D341Med (cell line): ENCODE measurements around the gene SHH.

Experiments
- DNase-seq: peaks from one replicate; pipeline ENCODE4 v3.0.0; 2012; ENCODE audit warnings: low spot score

The SHH gene

DNA sequence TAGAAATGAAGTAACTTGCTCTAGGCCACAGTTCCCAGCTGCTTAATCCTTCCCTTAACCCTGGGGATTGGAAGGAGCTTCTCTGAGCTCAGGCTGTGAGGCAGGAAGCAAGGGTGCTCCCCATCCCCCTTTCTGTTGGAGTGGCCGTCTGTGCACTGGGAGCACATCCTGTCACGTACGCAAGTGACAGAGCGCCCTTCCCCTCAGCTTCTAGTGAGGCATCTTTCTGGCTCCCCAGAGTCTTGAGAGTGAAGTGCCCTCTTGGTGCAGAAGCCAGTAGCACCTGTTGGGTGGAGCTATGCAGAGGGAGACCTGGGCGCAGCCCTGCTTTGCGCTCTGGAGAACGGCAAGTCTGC lies 47.8 kb downstream of the SHH start:
- DNase-seq, result no peak

DNA sequence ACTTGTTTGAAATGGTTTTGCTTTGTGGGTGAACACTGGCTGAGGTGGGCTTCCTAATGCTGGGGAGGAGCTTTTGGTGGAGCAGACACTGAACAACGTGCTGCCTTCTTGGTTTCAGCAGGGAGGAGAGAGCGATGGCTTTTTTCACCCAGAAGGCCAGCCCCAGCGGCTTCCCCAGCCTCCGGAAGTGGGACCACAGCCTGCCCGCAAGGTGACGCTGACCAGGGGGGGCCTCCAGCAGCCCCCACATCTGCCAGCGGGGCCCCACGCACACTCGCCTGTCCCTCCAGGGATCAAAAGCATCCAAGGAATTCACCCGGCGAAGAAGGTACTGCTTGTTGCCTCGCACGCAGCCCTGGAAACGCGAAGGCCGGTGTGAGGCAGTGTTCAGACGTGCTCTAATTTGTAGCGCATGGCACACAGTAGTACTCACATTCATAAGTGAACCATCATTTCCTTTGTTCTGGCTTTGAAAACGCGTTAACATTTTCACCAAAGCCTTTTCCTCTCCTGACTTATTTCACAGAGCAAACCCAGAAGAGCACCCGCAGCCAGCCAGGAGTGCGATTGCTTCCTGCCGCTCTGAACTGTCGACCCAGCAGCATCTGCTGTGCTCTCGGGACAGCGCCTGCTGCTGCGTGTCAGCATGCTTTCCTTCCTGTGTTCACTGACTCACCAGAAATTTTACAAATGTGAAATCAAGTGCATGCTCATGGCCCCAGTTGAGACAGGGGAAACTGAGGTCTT lies 48.4 kb downstream of the SHH start:
- no peak for DNase-seq

DNA sequence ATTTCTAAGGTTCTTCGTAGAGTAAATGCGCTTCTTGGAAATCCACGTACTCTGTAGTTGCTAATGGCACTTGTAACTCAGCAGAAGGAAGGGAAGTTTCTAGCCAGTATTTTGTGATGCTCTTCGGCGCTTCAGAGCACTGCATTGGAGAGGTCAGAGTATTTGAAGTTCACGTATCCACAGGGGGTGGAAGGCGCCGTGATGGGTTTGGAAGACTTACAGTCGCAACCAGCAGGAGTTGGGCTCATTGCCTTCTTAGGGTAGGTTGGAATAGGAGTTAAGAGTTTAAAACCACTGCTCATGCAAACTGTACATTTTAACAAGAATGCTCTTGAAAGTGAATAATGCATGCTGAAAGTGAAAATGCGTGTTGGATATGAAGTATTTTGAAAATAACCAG lies 49.1 kb downstream of the SHH start:
- DNase-seq, result no peak

DNA sequence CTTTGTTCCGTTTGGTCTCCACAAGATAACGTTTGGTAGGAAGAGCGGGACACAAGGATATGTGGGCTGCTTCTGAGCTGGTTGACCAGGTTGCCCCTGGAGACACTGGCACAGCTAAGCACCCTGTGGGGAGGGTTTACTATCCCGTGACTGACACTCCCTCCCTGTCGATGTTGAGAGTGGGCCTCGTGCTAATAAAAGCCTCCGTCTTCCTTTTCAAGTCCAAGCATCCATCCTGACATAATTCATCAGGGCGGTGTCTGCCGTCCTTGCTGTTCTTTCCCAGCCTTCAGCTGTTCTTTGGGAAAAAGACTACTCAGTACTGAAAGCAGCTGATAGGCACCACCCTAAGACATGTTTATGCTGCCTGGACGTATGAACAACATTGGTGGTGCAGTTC lies 49.6 kb downstream of the SHH start:
- no peak for DNase-seq

DNA sequence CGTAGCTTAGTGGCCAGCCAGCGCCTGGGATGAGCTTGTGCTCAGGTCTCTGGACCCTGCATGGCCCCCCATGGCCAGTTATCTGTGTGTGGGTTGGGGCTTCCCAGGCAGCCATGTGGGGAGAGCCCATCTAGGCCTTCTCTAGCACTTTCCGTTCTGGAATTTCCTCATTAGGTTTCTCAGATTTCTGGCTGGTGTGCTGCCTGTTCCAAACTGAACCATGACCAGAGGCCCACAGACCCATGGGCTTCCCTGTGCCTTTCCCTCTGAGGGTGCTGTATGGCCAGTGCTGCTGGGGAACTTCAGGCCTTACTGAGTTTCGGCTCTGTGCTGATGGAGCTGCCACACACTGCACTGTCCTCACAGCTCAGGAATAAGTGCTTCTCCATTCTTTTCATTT lies 50.2 kb downstream of the SHH start:
- no peak for DNase-seq

DNA sequence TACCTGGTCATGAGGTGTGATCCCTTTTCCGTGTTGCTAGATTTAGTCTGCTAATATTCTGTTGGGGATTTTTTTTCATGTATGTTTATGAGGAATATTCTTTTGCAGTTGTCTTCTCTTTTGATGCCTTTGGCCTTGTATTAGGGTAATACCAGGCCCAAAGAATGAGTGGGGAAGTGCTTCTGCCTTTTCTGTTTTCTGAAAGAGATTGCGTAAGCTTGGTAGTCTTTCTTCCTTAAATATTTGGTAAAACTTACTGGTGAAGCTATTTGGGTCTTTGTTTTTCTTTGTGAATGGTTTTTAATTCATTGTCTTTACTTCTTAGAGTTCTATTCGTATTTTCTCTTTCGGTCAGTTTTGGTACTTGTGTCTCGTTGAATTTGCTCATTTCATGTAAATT lies 51.1 kb downstream of the SHH start:
- DNase-seq, result no peak

DNA sequence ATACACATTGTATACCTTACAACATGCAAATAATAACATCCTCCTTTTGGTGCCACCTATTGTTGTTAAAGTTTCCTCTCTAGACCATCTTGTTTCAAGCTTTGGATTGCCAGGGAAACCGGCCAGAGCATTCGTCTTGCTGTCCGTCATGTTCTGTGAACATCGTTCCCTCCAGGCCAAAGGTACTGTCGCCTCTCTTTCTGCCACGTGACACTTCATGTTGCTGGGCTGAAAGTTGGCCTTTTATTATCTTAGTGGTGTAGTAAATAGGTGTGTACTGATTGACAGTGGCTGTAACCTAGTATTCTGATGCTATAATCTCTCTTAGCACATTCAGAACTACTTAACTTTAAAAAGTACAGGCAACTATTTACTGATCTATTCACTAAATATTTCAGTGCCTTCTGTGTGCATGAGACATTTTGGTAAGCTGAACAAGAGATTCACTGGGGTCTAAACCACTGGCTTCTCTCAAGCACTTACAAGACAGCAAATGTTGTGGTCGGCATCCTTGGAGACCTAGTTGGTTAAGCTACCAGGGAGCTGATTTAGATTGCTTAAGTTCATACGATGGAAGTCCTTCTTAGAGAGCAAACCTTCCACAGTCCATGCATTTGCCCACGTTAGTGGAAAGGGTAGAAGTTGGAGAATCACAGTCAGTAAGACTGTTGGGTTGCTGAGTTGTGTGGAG lies 52.4 kb downstream of the SHH start:
- no peak for DNase-seq

DNA sequence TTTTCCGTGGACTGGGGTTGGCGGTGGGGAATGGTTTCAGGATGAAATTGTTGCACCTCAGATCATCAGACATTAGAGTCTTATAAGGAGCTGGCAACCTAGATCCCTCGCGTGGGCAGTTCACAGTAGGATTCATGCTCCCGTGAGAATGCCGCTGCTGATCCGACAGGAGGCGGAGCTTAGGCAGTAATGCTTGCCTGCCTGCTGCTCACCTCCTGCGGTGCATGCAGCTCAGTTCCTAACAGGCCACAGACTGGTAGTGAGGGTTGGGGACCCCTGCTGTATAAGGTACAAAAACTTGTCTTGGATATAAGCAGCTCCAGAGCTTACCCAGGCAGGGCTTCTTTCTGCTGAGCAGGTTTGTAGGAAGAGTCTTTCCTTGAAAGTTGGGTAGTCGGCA lies 53.9 kb downstream of the SHH start:
- no peak for DNase-seq

DNA sequence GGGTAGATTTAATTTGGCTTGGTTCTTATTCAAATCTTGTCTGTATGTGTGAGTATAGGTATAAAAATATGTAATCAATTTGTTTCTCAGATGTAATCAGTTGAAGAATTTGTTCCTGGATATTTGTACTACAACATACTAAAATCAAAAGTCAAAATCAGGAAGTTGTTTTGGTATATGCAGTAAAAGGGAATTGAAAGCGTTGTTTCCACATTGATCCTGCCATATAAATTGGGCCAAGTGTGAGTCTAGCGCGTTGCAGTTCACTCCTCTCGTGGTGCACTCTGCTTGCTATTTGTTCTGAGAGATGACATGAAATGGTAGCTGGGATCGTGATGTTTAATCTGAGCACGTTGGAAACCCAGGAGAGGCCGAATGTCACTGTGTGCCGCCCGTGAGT lies 55.9 kb downstream of the SHH start:
- DNase-seq, result no peak

DNA sequence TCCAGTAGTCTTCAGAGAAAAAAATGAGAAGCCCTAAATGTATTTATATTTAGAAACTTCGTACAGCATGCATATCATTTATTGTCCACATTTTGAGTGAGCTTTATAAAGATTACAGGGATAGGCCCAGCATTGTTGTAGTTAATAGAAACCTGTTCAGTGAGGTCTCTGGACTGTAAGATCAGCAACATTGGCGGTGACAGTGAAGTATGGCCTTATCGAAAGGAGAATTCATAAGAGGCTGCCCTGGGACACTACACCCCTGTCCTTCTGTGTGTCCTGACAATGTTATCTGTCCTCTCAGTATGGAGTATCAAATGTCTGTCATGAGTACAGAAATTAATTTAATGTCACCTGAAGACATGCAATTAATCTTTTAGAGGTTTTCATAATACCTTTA lies 57.2 kb downstream of the SHH start:
- DNase-seq, result no peak

DNA sequence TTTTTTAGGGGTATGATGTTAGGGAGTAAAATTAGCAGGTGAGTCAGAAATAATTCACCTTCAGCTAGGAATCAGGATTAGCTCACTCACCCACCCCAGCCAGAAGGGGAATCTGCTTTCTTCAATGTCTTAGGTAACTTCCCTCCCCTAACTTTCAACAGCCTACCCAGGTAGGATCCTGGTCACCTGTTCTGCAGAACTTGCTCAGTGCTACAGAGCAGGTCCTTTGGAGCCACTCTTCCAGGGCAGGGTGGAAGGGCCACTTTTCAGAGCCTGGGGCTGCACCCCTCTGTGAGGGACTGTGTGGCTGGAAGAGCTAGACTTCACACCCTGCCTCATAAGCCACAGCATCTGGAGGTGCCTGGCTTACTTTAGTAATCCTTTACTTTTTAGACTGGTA lies 58.1 kb downstream of the SHH start:
- DNase-seq, result peak; percentile 58

DNA sequence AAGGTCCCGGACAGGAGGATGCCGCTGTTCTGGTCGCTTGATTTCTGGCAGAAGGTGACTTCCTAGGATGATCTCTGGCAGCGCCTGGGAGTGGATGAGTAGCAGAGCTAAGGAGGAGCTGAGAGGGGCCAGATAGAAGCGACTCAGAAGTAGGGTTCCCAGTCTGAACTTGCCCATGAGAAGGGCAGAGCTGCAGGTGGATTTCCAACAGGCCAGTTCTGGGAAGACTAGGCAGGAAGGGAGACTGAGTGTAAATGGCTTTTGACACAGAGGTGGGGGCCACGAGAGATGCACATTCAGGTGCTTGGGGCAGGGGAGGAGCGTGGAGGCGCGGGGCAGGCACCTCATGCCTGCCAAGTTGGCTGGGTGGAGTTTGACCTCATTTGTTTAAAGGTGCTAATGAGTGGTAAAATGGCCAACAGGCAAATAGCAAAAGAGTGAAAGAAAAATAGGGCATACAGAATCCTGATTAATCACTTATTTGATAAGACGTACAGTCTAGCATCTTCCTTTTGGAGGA lies 58.8 kb downstream of the SHH start:
- no peak for DNase-seq

DNA sequence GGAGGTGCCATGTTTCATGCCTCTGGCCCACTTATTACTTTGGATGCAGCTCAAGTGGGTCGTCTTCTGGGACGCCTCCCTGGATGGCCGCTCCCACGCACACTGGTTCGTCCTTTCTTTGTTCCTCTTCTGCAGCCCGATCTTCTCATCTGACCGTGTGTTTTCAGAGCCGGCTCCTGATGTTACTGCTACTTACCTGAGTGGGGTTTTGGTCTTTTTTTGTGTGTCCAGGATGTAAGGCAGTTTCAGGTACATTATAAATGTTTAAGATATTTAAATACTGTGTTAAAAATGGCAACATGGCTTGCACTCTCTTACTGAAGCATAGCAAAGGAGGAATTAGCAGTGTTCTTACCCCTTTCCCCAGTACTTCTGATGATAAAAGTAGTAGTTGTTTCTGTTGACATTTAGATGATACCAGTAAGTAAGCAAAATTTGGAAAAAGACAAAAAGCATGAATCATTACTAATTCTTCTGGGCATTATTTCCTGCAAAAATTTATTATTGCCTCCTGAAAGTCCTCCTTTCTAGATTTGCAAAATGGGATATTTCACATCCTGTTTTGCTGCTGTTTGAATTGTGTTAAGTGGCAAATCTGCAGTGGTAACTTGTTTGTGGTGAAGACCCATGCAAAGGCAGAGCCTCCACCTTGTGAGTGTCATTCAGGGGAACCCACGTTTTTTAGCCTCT lies 59.4 kb downstream of the SHH start:
- no peak for DNase-seq

DNA sequence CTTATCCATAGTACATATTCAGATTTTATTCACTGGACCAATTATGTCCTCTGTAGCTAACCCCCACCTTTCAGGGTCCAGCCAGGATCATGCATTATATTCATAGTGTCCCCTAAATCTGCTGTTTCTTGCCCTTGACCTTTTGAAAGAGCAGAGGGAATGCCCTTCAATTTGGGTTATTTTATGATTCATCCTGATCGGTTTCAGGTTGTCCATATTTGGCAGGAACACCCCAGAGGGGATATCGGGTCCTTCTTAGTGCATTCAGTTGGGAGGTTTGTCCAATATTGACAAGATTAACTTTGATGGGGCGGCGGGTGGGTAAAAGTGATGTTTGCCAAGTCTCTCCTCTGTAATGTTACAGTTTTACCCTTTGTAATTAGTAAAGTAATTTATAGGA lies 60.9 kb downstream of the SHH start:
- no peak for DNase-seq

DNA sequence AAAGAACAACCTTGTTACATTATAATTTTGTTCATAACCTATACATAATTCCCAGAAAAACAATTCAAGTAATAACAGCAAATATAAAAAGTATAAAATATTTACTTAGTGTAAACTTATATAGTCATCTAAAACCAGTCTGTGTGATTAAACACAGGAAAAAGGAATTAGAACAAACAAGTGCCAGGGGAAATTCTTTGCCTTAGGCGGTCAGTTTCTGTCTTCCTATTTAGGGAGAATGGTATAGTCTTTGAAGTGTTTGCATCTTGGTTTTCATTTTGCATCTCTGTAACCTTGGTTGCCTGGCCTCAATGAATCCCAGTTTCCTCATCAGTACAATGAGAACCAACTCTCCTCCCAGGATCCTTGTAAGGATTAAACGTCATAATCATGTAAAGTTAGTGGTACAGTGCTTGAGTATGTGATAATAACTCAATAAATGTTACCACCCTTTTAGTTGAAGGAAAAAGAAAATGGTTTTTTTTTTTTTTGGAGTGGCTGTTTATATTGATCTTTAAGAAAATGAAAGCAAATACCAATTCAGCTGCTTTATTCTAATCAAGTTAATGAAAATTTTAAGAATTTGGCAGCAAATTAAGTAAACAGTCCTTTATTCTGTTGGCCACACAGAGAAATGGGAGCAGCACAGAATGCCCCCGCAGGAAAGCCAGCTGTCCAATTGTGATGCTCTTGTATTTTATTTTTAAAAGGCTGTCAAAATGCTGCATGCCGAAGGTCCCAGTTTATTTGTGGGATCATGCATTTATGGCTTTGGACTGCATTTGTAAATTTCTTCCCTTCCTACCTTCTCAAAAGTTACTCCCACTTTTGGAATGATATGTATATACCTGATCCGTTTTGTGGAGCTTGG lies 61.8 kb downstream of the SHH start:
- no peak for DNase-seq
